ENCODE data around the gene PLPP3.

Gene PLPP3

DNA sequence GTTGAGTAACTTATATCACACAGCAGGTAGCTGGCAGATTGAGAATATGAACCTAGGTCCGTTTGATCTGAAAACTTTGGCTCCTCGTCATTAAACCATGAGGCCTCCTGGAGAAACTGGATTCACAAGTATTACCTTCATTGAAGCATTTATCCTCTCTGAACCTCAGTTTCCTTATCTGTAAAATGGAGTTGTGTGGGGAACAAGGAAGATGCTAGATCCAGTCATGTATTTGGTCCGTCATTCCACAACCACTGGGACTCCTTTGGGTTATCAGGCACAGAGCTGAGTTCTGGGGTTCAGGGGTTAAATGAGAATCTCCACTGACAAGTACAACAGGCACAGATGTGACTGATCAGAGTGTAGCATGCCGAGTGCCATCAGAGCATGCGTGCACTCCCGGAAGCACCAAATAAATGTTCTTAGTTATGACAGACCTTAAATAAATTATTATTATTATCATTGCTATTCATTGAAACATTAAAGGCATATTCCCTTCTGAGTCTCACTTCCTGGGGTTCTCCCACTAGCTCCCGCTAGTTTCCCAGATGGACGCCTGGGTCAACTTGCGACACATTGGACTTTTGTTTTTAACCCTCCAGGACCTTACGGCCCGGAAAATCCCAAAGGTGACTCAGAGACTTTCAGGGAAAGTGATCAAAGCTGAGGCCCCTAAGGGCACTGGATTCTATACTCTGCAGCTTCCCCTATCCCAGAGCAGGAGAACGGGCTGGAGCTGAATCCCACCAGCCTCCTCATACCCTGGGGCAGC is 130.6 kb downstream of the PLPP3 start:
- Histone ChIP-seq H3K9ac (ENCODE audit: low read depth, low read length) (no peak overlapping the region), H3K4me1 (ENCODE audit: control insufficient read depth, insufficient read depth, low read length) (peaks cover 37% of the 10 kb centered on the region), H3K4me3 (ENCODE audit: low read depth, low read length) (no peak overlapping the region), H3K9me3 (ENCODE audit: control insufficient read depth, insufficient read depth, low read length) (no peaks in the 10 kb centered on the region), H3K27ac (ENCODE audit: low read depth, low read length) (no peak overlapping the region), H3K36me3 (ENCODE audit: control insufficient read depth, insufficient read depth, low read length) (no peaks in the 10 kb centered on the region), H3K27me3 (ENCODE audit: control insufficient read depth, insufficient read depth, low read length) (no peaks in the 10 kb centered on the region; the same call in 1 of the 2 replicates)

DNA sequence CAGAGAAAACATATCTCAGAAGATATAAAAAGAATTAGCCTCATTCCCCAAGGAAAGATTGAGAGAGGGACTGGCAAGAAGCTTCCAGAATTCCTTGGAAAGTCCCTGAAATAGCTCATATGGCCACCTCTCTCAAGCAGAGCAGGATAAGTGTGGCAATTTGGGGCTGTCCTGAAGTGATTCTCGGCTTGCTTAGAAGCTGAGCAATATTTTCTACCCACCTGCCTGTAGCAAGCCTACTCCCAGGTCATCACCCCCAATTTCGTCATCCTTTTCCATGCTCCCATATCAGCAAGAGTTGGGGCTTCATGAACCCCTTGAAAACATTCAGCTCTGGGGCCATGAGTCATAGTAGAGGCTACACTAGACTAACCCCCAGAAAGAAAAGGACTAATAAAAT is 131.5 kb downstream of the PLPP3 start:
- H3K27ac ChIP-seq (ENCODE audit: low read depth, low read length), result no peak overlapping the region
- no peaks in the 10 kb centered on the region for H3K36me3 ChIP-seq (ENCODE audit: control insufficient read depth, insufficient read depth, low read length)
- no peak overlapping the region for H3K9ac ChIP-seq (ENCODE audit: low read depth, low read length)
- H3K27me3 ChIP-seq (ENCODE audit: control insufficient read depth, insufficient read depth, low read length), result no peaks in the 10 kb centered on the region; the same call in 1 of the 2 replicates
- H3K9me3 ChIP-seq (ENCODE audit: control insufficient read depth, insufficient read depth, low read length), result no peaks in the 10 kb centered on the region
- H3K4me3 ChIP-seq (ENCODE audit: low read depth, low read length), result no peak overlapping the region
- peaks cover 30% of the 10 kb centered on the region for H3K4me1 ChIP-seq (ENCODE audit: control insufficient read depth, insufficient read depth, low read length)

DNA sequence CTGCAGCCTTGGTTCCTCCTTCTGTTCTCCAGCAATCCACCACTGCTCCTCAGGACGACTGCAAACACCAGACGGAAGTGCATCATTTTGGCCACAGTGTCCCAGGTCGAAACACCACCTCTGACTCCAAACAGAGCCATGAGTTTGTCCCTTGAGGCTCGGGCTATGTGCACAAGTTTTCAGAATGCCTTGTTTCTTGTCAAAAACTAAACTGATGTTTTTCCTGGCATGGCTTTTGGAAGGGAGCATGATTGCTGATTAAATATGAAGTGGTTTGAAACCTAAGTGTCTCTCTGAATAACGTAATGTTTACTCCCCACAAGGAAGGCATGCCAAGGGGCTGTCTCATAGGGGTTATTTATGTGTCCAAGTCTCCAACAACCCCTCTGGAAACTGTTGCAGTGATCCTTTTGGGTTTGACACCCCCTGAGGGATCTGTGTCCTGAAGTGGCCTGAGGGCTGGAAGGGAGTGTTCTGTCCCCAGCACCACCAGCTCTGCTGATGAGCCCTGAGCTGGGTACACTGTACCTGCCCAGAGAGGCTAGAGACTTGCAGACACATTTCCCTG is 132.7 kb downstream of the PLPP3 start:
- no peaks in the 10 kb centered on the region; the same call in 1 of the 2 replicates for H3K27me3 ChIP-seq (ENCODE audit: control insufficient read depth, insufficient read depth, low read length)
- H3K4me3 ChIP-seq (ENCODE audit: low read depth, low read length), result no peak overlapping the region
- H3K36me3 ChIP-seq (ENCODE audit: control insufficient read depth, insufficient read depth, low read length), result no peaks in the 10 kb centered on the region
- H3K27ac ChIP-seq (ENCODE audit: low read depth, low read length), result no peak overlapping the region
- no peak overlapping the region for H3K9ac ChIP-seq (ENCODE audit: low read depth, low read length)
- H3K4me1 ChIP-seq (ENCODE audit: control insufficient read depth, insufficient read depth, low read length), result peaks cover 18% of the 10 kb centered on the region
- H3K9me3 ChIP-seq (ENCODE audit: control insufficient read depth, insufficient read depth, low read length), result no peaks in the 10 kb centered on the region

DNA sequence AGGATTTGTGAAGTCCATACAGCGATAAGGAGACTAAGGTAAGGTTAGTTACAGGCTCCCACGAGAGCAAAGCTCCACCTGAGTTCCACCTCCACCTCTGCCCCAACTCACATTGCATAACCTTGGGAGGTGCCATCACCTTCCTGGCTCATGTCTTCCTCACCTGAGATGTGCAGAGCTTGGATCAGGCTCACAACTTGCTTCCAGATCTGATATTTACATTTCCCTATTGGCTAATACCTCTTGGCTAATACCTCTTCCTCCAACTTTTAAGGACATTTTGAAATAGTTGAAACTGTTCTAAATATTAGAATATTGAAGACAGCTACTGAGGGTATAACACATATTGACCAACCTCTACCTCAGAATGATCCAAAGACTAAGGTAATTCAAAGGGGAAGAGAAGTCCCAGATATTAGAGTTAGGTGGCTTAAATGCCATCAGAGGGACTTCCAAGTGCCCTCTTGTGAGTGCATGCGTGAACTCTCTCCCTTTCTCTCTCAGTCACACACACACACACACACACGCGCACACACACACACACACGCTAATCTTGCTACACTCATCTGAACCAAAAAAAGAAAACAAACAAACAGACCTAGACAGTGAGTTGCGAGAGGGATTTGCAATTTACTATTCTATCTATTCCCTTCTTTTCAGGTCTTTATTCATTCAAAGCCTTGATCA is 134.3 kb downstream of the PLPP3 start:
- Histone ChIP-seq H3K36me3 (ENCODE audit: control insufficient read depth, insufficient read depth, low read length) (no peaks in the 10 kb centered on the region), H3K9me3 (ENCODE audit: control insufficient read depth, insufficient read depth, low read length) (no peaks in the 10 kb centered on the region), H3K27ac (ENCODE audit: low read depth, low read length) (no peak overlapping the region), H3K9ac (ENCODE audit: low read depth, low read length) (no peak overlapping the region), H3K4me1 (ENCODE audit: control insufficient read depth, insufficient read depth, low read length) (peaks cover 9% of the 10 kb centered on the region), H3K27me3 (ENCODE audit: control insufficient read depth, insufficient read depth, low read length) (no peaks in the 10 kb centered on the region; the same call in 1 of the 2 replicates), H3K4me3 (ENCODE audit: low read depth, low read length) (no peak overlapping the region)
